ENCODE results near the gene SPG21.

- TF ChIP-seq CTCF (IDR thresholded peaks at IDR 0.05; ENCODE audit: poor library complexity, severe bottlenecking) (no peak), POLR2AphosphoS5 (IDR thresholded peaks at IDR 0.05) (no peak), MXI1 (conservative IDR thresholded peaks at IDR 0.05; ENCODE audit: poor library complexity, severe bottlenecking) (no peak)
Observed at GRCh38 chr15:64919721-64920120, 70.0 kb downstream of the SPG21 start.
